ENCODE results near the gene TUBA3C. TPM values are rescaled to one million over a fixed set of nuclear protein-coding genes. Genes with fewer than 3 reads are reported as not detected.

The TUBA3C gene
- not detected in 2 replicates for total RNA-seq

GRCh38 chr13:19181621-19182485, at the start of gene TUBA3C:
TUBA3C (minus strand) TSS chr13:19181824; CDS start chr13:19181747, 77 bp downstream.

Data from mammary microvascular endothelial cell (primary cell).